T-helper 17 cell (primary cell): Measurements from ENCODE around the gene SLC25A4. TPM values are rescaled to one million over a fixed set of nuclear protein-coding genes. Genes with fewer than 3 reads are reported as not detected.
"Not testable (repeated sequence)": the region's sequence is repeated elsewhere in the genome, so short reads cannot be mapped to it uniquely, and the experiment has no call there.

ENCODE experiments used
- ATAC-seq: fragments of 150-1000 bp; cut with Tn5 transposase; 2 replicates; pipeline ENCODE4 v1.10.0; 2021; ENCODE audit warnings: mild to moderate bottlenecking, moderate library complexity
- DNase-seq, 3 donors: peaks; one replicate each; pipeline versions ENCODE4 v3.0.0 to v3.0.0-alpha.2; 2020 to 2021
- H3K9me3 ChIP-seq: one replicate; pipeline ENCODE4 v1.7.0; 2013; ENCODE audit warnings: low read length, mild to moderate bottlenecking; ENCODE audit not compliant: control insufficient read depth, poor library complexity, severe bottlenecking
- H3K27ac Mint-ChIP-seq: one replicate; pipeline ENCODE4 v1.8.0; 2022; ENCODE audit warnings: mild to moderate bottlenecking, moderate library complexity, mixed read lengths
- H3K27me3 Mint-ChIP-seq: one replicate; pipeline ENCODE4 v1.8.0; 2022; ENCODE audit warnings: mixed read lengths
- H3K36me3 Mint-ChIP-seq: one replicate; pipeline ENCODE4 v1.8.0; 2022; ENCODE audit warnings: low read depth, mixed read lengths
- H3K4me1 Mint-ChIP-seq: one replicate; pipeline ENCODE4 v1.8.0; 2022; ENCODE audit warnings: mild to moderate bottlenecking, mixed read lengths
- H3K4me3 Mint-ChIP-seq: one replicate; pipeline ENCODE4 v1.8.0; 2022; ENCODE audit warnings: mild to moderate bottlenecking, moderate library complexity, mixed read lengths
- total RNA-seq, 4 donors: library from RNA in 2 of 4; stranded (reverse) in 2 of 4; gene quantifications; one replicate each; pipeline ENCODE4 v1.2.3 and lab custom pipeline; 2022 to 2026

The SLC25A4 gene
- total RNA-seq, 2 donors from 2014 or later, result 2.7 to 3.3 TPM

DNA sequence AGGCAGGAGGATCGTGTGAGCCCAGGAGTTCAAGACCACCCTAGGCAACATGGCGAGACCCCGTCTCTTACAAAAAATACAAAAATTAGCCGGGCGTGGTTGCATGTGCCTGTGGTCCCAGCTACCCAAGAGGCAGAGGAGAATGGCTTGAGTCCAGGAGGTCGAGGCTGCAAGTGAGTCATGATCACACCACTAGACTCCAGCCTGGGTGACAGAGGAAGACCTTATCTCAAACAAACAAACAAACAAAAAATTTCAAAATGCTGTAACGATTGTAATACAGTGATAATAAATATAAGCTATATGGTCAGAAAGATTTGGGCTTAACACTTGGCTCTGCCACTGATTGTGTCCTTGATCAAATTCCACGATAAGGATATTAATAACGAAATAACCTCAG is 24.2 kb downstream of the SLC25A4 start:
- DNase-seq, result no peak
- H3K4me1 Mint-ChIP-seq, result peaks cover 26% of the 10 kb centered on the region
- H3K9me3 ChIP-seq, result no peaks in the 10 kb centered on the region
- no peak overlapping the region for H3K4me3 Mint-ChIP-seq
- H3K27me3 Mint-ChIP-seq, result no peaks in the 10 kb centered on the region
- H3K27ac Mint-ChIP-seq, result no peak overlapping the region
- H3K36me3 Mint-ChIP-seq, result peaks cover 7% of the 10 kb centered on the region
- ATAC-seq, result no peak

- Mint-ChIP-seq H3K27me3 (no peaks in the 10 kb centered on the region), H3K4me3 (no peak overlapping the region), H3K4me1 (peaks cover 19% of the 10 kb centered on the region), H3K36me3 (peaks cover 7% of the 10 kb centered on the region), H3K27ac (no peak overlapping the region)
- ATAC-seq (no peak), DNase-seq (no peak)
- H3K9me3 ChIP-seq, result no peaks in the 10 kb centered on the region
Observed at GRCh38 chr4:185171373-185172071, 28.5 kb downstream of the SLC25A4 start.

GRCh38 chr4:185179488-185179887 is 36.4 kb downstream of the SLC25A4 start:
- Mint-ChIP-seq H3K4me3 (no peak overlapping the region), H3K27me3 (no peaks in the 10 kb centered on the region), H3K27ac (no peak overlapping the region), H3K4me1 (peaks cover 20% of the 10 kb centered on the region), H3K36me3 (peaks cover 2% of the 10 kb centered on the region)
- H3K9me3 ChIP-seq, result no peaks in the 10 kb centered on the region
- no peak for DNase-seq
- ATAC-seq, result no peak

GRCh38 chr4:185182239-185182638 is 39.2 kb downstream of the SLC25A4 start:
- no peaks in the 10 kb centered on the region for H3K27me3 Mint-ChIP-seq
- no peaks in the 10 kb centered on the region for H3K9me3 ChIP-seq
- H3K27ac Mint-ChIP-seq, result no peak overlapping the region
- H3K4me3 Mint-ChIP-seq, result no peak overlapping the region
- peaks cover 28% of the 10 kb centered on the region for H3K4me1 Mint-ChIP-seq
- no peak for ATAC-seq
- H3K36me3 Mint-ChIP-seq, result peaks cover 2% of the 10 kb centered on the region
- DNase-seq, result no peak

DNA sequence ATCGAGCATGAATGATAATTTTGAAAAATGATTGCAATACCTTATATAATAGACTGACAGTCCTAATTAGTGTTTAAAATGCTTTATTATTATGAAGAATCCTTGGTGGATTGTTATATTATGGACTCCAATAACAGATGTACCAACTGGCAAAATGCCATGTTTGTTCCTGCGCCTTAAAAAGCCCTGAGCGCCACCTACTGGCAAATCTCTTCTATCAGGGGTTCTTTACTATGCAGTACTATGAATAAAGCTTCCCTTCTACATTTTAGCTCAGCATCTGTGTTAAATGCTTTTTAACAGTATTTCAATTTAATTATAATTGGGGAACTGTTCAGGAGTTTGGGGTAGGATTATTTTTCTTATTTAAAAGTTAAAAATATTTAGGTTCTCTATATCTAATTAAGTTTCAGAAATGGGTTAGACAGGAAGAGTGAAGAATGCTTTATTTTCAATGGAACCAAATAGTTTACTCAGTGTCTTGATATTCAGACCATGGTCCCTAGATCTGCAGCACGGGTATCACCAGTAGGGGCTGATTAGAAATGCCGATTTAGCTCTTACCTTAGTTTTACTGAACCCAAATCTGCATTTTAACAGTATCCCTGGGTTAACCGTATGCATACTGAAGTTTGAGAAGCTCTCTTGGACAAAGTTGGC is 40.7 kb downstream of the SLC25A4 start:
- Mint-ChIP-seq H3K4me1 (peaks cover 31% of the 10 kb centered on the region), H3K27me3 (no peaks in the 10 kb centered on the region)

GRCh38 chr4:185186769-185187168 is 43.7 kb downstream of the SLC25A4 start:
- H3K9me3 ChIP-seq, result no peaks in the 10 kb centered on the region
- Mint-ChIP-seq H3K36me3 (peaks cover 4% of the 10 kb centered on the region), H3K4me1 (peaks cover 37% of the 10 kb centered on the region), H3K27me3 (no peaks in the 10 kb centered on the region), H3K27ac (peak overlapping the region; percentile 80), H3K4me3 (no peak overlapping the region)
- DNase-seq, result no peak
- no peak for ATAC-seq

More for the DNA sequence above, 40.7 kb downstream of the SLC25A4 start:
- H3K9me3 ChIP-seq, result no peaks in the 10 kb centered on the region
- peak; percentile 77 for ATAC-seq
- H3K4me3 Mint-ChIP-seq, result no peak overlapping the region
- peaks cover 2% of the 10 kb centered on the region for H3K36me3 Mint-ChIP-seq
- peak; percentile 50 to 69 (median 51) for DNase-seq
- H3K27ac Mint-ChIP-seq, result peak overlapping the region; percentile 75

- Mint-ChIP-seq H3K4me3 (no peak overlapping the region), H3K36me3 (peaks cover 4% of the 10 kb centered on the region), H3K27ac (peak overlapping the region; percentile 74), H3K4me1 (peaks cover 37% of the 10 kb centered on the region), H3K27me3 (no peaks in the 10 kb centered on the region)
- DNase-seq, result no peak
- ATAC-seq, result no peak
- H3K9me3 ChIP-seq, result no peaks in the 10 kb centered on the region
Observed at GRCh38 chr4:185189606-185190305, 46.7 kb downstream of the SLC25A4 start.

DNA sequence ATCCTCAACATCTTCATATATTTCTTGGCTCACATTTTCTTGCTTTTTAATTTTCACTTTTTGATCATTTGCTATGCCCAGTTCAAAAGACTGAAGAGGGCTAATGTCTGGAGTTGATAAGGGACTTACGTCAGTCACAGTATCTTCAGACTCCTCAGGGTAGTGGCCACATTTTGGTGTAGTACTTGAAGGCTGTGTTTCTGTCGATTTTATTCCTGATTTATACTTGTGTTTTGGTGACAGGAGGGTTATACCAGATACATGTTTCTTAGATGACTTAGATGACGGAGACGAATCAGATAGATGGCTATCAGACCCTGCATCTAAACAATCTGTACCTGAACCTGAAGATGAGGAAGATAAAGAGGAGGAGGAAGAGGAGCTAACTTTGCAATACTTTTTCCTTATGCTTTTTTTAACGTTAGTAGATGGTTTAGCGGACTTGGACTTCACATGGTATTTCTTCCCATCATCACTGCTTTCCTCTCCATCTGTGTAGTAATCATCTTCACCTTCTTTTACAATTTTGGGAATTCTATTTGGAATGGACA is 47.3 kb downstream of the SLC25A4 start:
- no peak for DNase-seq
- no peaks in the 10 kb centered on the region for H3K9me3 ChIP-seq
- ATAC-seq, result no peak
- Mint-ChIP-seq H3K27me3 (no peaks in the 10 kb centered on the region), H3K4me3 (peak overlapping the region; percentile 41), H3K36me3 (peaks cover 4% of the 10 kb centered on the region), H3K27ac (peak overlapping the region; percentile 74), H3K4me1 (peaks cover 38% of the 10 kb centered on the region)

DNA sequence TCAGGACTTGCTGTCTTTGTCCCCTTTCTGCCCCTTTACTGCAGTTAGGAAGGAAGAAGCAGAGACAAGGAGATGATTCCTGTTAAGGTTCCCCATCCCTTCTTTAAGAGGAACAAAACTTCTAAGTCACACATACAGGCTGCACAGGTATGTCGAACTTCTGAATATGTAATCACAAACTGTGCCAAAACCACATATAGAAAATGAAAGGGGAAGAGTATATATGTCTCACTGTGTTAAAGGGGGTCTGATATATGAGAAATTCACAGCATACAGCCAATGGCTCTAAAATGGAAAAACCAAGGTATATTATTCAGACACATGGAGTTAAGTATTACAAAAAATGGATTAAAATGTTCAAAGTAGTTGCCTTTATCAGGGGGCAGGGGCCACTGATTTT is 49.0 kb downstream of the SLC25A4 start:
- Mint-ChIP-seq H3K36me3 (peaks cover 4% of the 10 kb centered on the region), H3K4me1 (peaks cover 35% of the 10 kb centered on the region), H3K27me3 (no peaks in the 10 kb centered on the region), H3K4me3 (no peak overlapping the region), H3K27ac (peak overlapping the region; percentile 59)
- DNase-seq (no peak), ATAC-seq (no peak)
- no peaks in the 10 kb centered on the region for H3K9me3 ChIP-seq

DNA sequence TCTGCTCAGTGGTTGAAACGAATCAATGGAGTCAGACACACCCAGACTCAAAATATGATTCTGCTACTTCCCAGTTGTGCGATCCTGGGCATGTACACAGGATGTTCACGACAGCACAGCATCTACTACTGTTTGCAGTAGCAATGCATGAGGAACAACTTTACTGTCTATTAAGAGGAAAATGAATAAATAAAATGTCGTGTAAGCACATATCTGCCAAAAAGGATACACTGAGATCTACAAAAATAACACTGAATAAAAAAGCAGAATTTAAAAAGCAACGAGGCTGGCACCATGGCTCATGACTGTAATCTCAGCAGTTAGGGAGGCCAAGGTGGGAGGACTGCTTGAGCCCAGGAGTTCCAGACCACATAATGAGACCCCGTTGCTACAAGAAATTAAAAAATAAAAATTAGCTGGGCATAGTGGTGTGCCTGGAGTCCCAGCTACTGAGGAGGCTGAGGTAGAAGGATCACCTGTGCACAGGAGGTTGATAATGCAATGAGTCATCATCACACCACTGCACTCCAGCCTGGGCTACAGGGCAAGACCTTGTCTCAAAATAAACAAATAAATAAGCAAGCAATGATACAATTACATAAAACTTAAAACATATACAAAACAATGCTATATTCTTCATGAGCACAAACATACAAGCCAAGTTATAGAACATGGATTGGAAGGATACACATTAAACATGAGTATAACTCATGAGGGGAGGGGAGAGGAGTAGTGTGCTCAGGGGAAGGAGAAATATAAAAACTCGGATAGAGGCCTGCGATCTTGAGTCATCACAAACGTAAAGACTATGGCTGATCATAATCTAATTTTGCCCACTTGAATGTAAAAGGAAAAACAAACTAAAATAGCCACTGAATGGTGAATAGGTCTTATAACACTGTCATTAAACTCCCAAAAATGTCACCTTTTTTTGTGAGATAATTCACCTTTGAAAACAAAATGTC is 52.1 kb downstream of the SLC25A4 start:
- no peaks in the 10 kb centered on the region for H3K9me3 ChIP-seq
- peak overlapping the region; percentile 67 for H3K27ac Mint-ChIP-seq
- peaks cover 3% of the 10 kb centered on the region for H3K36me3 Mint-ChIP-seq
- H3K4me3 Mint-ChIP-seq, result no peak overlapping the region
- no peak for ATAC-seq
- peaks cover 30% of the 10 kb centered on the region for H3K4me1 Mint-ChIP-seq
- no peak for DNase-seq
- H3K27me3 Mint-ChIP-seq, result no peaks in the 10 kb centered on the region

GRCh38 chr4:185196437-185196836 is 53.4 kb downstream of the SLC25A4 start:
- DNase-seq, result no peak
- no peak for ATAC-seq
- H3K27me3 Mint-ChIP-seq, result no peaks in the 10 kb centered on the region
- no peaks in the 10 kb centered on the region for H3K9me3 ChIP-seq
- H3K4me3 Mint-ChIP-seq, result no peak overlapping the region
- H3K4me1 Mint-ChIP-seq, result peaks cover 31% of the 10 kb centered on the region
- H3K36me3 Mint-ChIP-seq, result peaks cover 2% of the 10 kb centered on the region
- H3K27ac Mint-ChIP-seq, result no peak overlapping the region

- H3K27me3 Mint-ChIP-seq, ATAC-seq, DNase-seq, H3K9me3 ChIP-seq, H3K36me3 Mint-ChIP-seq: not testable (repeated sequence)
- peaks cover 37% of the 10 kb centered on the region for H3K4me1 Mint-ChIP-seq
- H3K4me3 Mint-ChIP-seq, result peak overlapping the region; percentile 36
- peak overlapping the region; percentile 3 for H3K27ac Mint-ChIP-seq
Observed at GRCh38 chr4:185198189-185198588, 55.1 kb downstream of the SLC25A4 start.
